Transverse colon (tissue), 4 donors: Measurements from ENCODE around the gene OGA.

Experiments used
- CTCF ChIP-seq, 5 experiments: fragments of 200-600 bp in 3 of 5; fragments of 450-650 bp in 2 of 5; sonication (generic) in 3 of 5; IDR thresholded peaks; 1 replicate in 2 of 5; 2 replicates in 3 of 5; pipeline ENCODE4 v1.5.1; 2016 to 2017; ENCODE audit warnings: antibody characterized with exemption in 5 of 5, inconsistent platforms in 3 of 5, mild to moderate bottlenecking in 2 of 5, moderate library complexity in 1 of 5
- EP300 ChIP-seq: sonication (generic); formaldehyde crosslinking; IDR thresholded peaks from one replicate; pipeline ENCODE4 v1.6.1; 2017; ENCODE audit warnings: antibody characterized with exemption, low read depth
- POLR2A ChIP-seq: fragments of 450-650 bp; IDR thresholded peaks from one replicate; pipeline ENCODE4 v1.6.1; 2016; ENCODE audit warnings: antibody characterized with exemption, mild to moderate bottlenecking, moderate library complexity
- POLR2AphosphoS5 ChIP-seq, 3 donors: sonication (generic); formaldehyde crosslinking; IDR thresholded peaks; one replicate each; pipeline ENCODE4 v1.6.1; 2016; ENCODE audit warnings: antibody characterized with exemption in 3 of 3

GRCh38 chr10:101758858-101759257 is 59.4 kb downstream of the OGA start:
- no peak for TF ChIP-seq POLR2AphosphoS5 (IDR thresholded peaks at IDR 0.05)
- TF ChIP-seq CTCF (IDR thresholded peaks at IDR 0.05): no peak
- TF ChIP-seq POLR2A: no peak
- no peak for TF ChIP-seq EP300
